SK-N-SH (cell line): Measurements from ENCODE around the gene PPP1R16B.

Experiments
- EZH2phosphoT487 ChIP-seq: fragments of 200-600 bp; sonication (generic); IDR thresholded peaks from 2 replicates; pipeline ENCODE4 v1.6.1; 2017; ENCODE audit warnings: low read depth, mixed run types, mild to moderate bottlenecking, antibody characterized with exemption, moderate library complexity, borderline replicate concordance
- NFIC ChIP-seq: IDR thresholded peaks from 2 replicates; pipeline ENCODE4 v1.4.0; 2012; ENCODE audit warnings: borderline replicate concordance
- RFX5 ChIP-seq: IDR thresholded peaks from 2 replicates; pipeline ENCODE4 v1.6.1; 2012; ENCODE audit warnings: mild to moderate bottlenecking, improper control_type of control experiment, low read length
- RXRA ChIP-seq: IDR thresholded peaks from 2 replicates; pipeline ENCODE4 v1.4.0; 2012; ENCODE audit warnings: low read depth, mild to moderate bottlenecking, borderline replicate concordance
- TAF1 ChIP-seq: IDR thresholded peaks from 2 replicates; pipeline ENCODE4 v1.6.1; 2012; ENCODE audit warnings: low read depth, mild to moderate bottlenecking, low read length, moderate library complexity, borderline replicate concordance
- TEAD4 ChIP-seq: IDR thresholded peaks from 2 replicates; pipeline ENCODE4 v1.4.0; 2012; ENCODE audit warnings: mild to moderate bottlenecking, borderline replicate concordance; ENCODE audit not compliant: insufficient read depth

DNA sequence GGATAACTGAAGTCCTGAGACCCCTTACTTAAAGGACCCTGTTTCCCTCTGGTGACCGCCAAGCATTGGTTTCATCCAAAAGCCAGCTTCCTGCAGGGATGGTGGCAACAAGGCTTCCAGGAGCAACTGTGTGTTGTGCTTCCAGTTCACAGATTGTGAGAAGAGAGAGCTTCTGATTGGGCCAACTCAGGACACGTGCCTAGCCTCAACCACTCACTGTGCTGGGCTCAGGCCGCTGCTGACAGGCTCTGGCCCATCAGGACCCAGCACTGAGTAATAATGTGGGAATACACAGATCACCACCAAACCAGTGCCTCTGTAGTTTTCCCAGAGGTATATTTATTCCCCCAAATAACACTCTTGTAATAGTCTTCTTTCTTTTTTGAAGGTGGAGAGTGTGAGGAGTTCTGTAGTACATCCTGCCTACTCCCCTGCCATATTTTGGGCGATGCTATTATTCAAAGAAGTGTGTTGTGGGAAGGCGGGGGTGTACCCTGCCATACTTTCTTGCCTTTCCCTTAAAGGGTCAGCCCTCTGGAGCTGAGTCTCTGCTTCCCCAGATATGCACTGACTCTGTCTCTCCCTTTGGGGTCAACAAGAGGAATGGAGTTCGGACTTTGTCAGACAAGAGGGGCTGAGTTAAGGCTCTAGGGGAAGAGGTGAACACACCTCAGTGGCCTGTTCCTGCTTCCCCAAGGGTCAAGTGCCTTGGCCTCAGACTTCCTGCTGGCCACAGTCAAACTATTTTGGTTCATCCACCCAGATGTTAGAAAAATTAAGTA, 23.2 kb downstream of the PPP1R16B start:
- TF ChIP-seq RXRA: no peak
- TF ChIP-seq RFX5: no peak
- TF ChIP-seq EZH2phosphoT487: no peak
- no peak for TF ChIP-seq NFIC
- no peak for TF ChIP-seq TAF1
- TF ChIP-seq TEAD4: no peak
